ENCODE results near the gene SIT1. TPM values are rescaled to one million over a fixed set of nuclear protein-coding genes. Genes with fewer than 3 reads are reported as not detected.
A peak's percentile ranks its signal among the peaks of the same experiment; 100 is the strongest.

The SIT1 gene
- total and polyA plus RNA-seq, 10 donors = 24.2 to 82.7 (median 41.1) TPM

- DNase-seq = no peak
- Histone ChIP-seq H3K36me3 (peaks cover 0 to 7% (median 0%) of the 10 kb centered on the region in 6 donors), H3K4me3 (no peak overlapping the region), H3K4me1 (peaks cover 28 to 77% (median 64%) of the 10 kb centered on the region in 6 donors), H3K27ac (peak overlapping the region; percentile 30 to 95 (median 76)), H3K27me3 (replicated peaks in 1 of 7) (no peaks in the 10 kb centered on the region), H3K9me3 (no peaks in the 10 kb centered on the region)
- intact Hi-C loops (cut with DNase I; ENCODE audit: low total_unique reads) = no loop called here
- no peak for TF ChIP-seq CTCF (IDR thresholded peaks at IDR 0.05 in 8 of 11, conservative IDR thresholded peaks at IDR 0.05 in 3 of 11)
- peak in 1 of 3 donors; percentile 26 for TF ChIP-seq POLR2AphosphoS5 (IDR thresholded peaks at IDR 0.05)
- 64 to 77% (median 70%) methylated on average over 9 of the region's 9 CpGs for WGBS, 5 donors
These were observed 14.4 kb downstream of the SIT1 start for GRCh38 chr9:35636135-35636876.

- peak overlapping the region; percentile 11 to 95 (median 76) for H3K27ac ChIP-seq
These were observed 15.0 kb downstream of the SIT1 start for GRCh38 chr9:35635730-35636129.

GRCh38 chr9:35629597-35629996 lies 21.1 kb downstream of the SIT1 start:
- no peak for DNase-seq
- intact Hi-C loops (cut with DNase I; ENCODE audit: low total_unique reads) = no loop called here
- Histone ChIP-seq H3K27me3 (replicated peaks in 1 of 7) (no peaks in the 10 kb centered on the region), H3K27ac (no peak overlapping the region), H3K4me3 (no peak overlapping the region), H3K36me3 (no peaks in the 10 kb centered on the region), H3K4me1 (peaks cover 0 to 20% (median 6%) of the 10 kb centered on the region in 6 donors), H3K9me3 (no peaks in the 10 kb centered on the region)
- WGBS, 5 donors = 91 to 98% (median 93%) methylated on average over 5 of the region's 5 CpGs
- TF ChIP-seq CTCF (IDR thresholded peaks at IDR 0.05 in 8 of 11, conservative IDR thresholded peaks at IDR 0.05 in 3 of 11) = no peak

More at GRCh38 chr9:35635730-35636129, 15.0 kb downstream of the SIT1 start:
- peaks cover 28 to 74% (median 60%) of the 10 kb centered on the region in 6 donors for H3K4me1 ChIP-seq
- TF ChIP-seq POLR2AphosphoS5 (IDR thresholded peaks at IDR 0.05) (no peak), CTCF (IDR thresholded peaks at IDR 0.05 in 8 of 11, conservative IDR thresholded peaks at IDR 0.05 in 3 of 11) (no peak), POLR2A (IDR thresholded peaks at IDR 0.05) (no peak)
- H3K9me3 ChIP-seq = no peaks in the 10 kb centered on the region
- no peak overlapping the region for H3K4me3 ChIP-seq
- intact Hi-C loops (cut with DNase I; ENCODE audit: low total_unique reads) = no loop called here
- no peaks in the 10 kb centered on the region for H3K27me3 ChIP-seq (replicated peaks in 1 of 7)
- H3K36me3 ChIP-seq = peaks cover 0 to 4% (median 0%) of the 10 kb centered on the region in 6 donors
- DNase-seq = no peak

GRCh38 chr9:35628389-35628991 lies 22.2 kb downstream of the SIT1 start:
- DNase-seq = no peak
- H3K4me1 ChIP-seq = peaks cover 0 to 9% (median 0%) of the 10 kb centered on the region in 6 donors
- H3K27ac ChIP-seq = no peak overlapping the region
- intact Hi-C loops (cut with DNase I; ENCODE audit: low total_unique reads) = no loop called here
- H3K9me3 ChIP-seq = no peaks in the 10 kb centered on the region
- no peak overlapping the region for H3K4me3 ChIP-seq
- TF ChIP-seq CTCF (IDR thresholded peaks at IDR 0.05 in 8 of 11, conservative IDR thresholded peaks at IDR 0.05 in 3 of 11) (no peak), POLR2AphosphoS5 (IDR thresholded peaks at IDR 0.05) (no peak), POLR2A (IDR thresholded peaks at IDR 0.05) (no peak)
- H3K27me3 ChIP-seq (replicated peaks in 1 of 7) = no peaks in the 10 kb centered on the region
- WGBS, 5 donors = 92 to 97% (median 94%) methylated on average over 6 of the region's 6 CpGs
- no peaks in the 10 kb centered on the region for H3K36me3 ChIP-seq

Measured in spleen (tissue), 11 donors.